Parathyroid adenoma (tissue), 2 donors: ENCODE measurements around the gene HOXA9.

Experiments
- H2AFZ ChIP-seq: fragments of 300-600 bp; sonication (generic); one replicate; pipeline ENCODE4 v1.7.0; 2017; ENCODE audit warnings: antibody characterized with exemption, mild to moderate bottlenecking
- H3K27ac ChIP-seq: fragments of 300-600 bp; sonication (generic); one replicate; pipeline ENCODE4 v1.7.0; 2017
- H3K27me3 ChIP-seq: fragments of 300-600 bp; sonication (generic); one replicate; pipeline ENCODE4 v1.7.0; 2017; ENCODE audit warnings: low read length; ENCODE audit not compliant: control insufficient read depth, insufficient read depth
- H3K36me3 ChIP-seq: fragments of 300-600 bp; sonication (generic); one replicate; pipeline ENCODE4 v1.7.0; 2017; ENCODE audit warnings: low read length; ENCODE audit not compliant: control insufficient read depth, insufficient read depth
- H3K4me1 ChIP-seq: fragments of 300-600 bp; sonication (generic); one replicate; pipeline ENCODE4 v1.7.0; 2017; ENCODE audit warnings: control low read depth
- H3K4me2 ChIP-seq: fragments of 300-600 bp; sonication (generic); one replicate; pipeline ENCODE4 v1.7.0; 2017; ENCODE audit warnings: low read length
- H3K4me3 ChIP-seq: fragments of 300-600 bp; sonication (generic); one replicate; pipeline ENCODE4 v1.7.0; 2017; ENCODE audit warnings: low read depth, low read length
- H3K79me2 ChIP-seq: fragments of 300-600 bp; sonication (generic); one replicate; pipeline ENCODE4 v1.7.0; 2017; ENCODE audit warnings: control low read depth
- H3K9ac ChIP-seq: fragments of 300-600 bp; sonication (generic); one replicate; pipeline ENCODE4 v1.7.0; 2017; ENCODE audit warnings: mild to moderate bottlenecking
- H3K9me3 ChIP-seq: fragments of 300-600 bp; sonication (generic); one replicate; pipeline ENCODE4 v1.7.0; 2017; ENCODE audit warnings: low read length; ENCODE audit not compliant: control insufficient read depth
- TF ChIP-seq, protein P1 (sequence below): fragments of 300-600 bp; sonication (generic); IDR thresholded peaks from one replicate; pipeline ENCODE4 v1.7.0; 2017; ENCODE audit warnings: antibody characterized with exemption, mild to moderate bottlenecking
- donor health status: primary hyperparathyroidism.

Gene HOXA9

DNA sequence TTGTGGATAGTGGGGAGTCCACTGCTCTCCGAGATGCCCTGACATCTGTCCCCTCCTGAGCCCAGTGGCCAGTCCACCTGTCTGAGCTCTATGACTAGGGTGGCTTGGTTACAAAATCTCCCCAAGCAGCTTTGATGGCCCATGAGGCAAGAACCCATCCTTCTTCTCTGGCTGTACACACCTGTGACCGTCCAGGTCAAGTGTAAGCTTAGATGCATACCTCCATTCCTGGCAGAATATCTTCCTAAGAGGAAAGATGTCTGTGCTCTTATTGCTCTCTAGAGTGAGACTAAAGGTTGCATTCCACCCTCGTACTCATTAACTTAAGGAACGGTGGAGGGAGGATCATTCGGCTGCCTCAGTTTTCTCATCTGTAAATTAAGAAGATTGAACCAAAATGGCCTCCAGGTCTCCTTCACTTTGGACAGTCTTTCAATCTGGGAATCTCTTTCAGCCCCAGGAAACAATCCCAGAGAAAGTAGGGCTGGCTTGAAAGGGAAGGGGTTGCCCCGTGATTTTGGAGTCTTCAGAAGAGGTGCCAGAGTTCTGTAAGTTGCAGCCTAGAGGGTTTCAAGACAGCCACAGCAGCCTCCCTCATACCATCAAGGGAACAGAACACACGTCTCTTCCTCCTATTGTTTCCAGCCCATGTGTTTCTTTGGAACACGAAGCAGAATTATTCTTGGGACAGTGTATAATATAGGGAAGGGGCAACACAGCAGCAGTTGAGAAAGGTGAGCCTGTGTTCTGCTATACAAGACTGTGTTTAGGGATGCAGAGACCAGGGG, 40.2 kb downstream of the HOXA9 start:
- Histone ChIP-seq H3K27me3 (no peaks in the 10 kb centered on the region), H3K36me3 (no peaks in the 10 kb centered on the region), H3K4me2 (peak overlapping the region; percentile 49), H3K27ac (no peak overlapping the region), H3K4me3 (no peak overlapping the region), H3K4me1 (no peaks in the 10 kb centered on the region), H3K9ac (no peak overlapping the region), H3K79me2 (no peaks in the 10 kb centered on the region), H2AFZ (no peak overlapping the region), H3K9me3 (no peaks in the 10 kb centered on the region)
- TF ChIP-seq, protein P1, sequence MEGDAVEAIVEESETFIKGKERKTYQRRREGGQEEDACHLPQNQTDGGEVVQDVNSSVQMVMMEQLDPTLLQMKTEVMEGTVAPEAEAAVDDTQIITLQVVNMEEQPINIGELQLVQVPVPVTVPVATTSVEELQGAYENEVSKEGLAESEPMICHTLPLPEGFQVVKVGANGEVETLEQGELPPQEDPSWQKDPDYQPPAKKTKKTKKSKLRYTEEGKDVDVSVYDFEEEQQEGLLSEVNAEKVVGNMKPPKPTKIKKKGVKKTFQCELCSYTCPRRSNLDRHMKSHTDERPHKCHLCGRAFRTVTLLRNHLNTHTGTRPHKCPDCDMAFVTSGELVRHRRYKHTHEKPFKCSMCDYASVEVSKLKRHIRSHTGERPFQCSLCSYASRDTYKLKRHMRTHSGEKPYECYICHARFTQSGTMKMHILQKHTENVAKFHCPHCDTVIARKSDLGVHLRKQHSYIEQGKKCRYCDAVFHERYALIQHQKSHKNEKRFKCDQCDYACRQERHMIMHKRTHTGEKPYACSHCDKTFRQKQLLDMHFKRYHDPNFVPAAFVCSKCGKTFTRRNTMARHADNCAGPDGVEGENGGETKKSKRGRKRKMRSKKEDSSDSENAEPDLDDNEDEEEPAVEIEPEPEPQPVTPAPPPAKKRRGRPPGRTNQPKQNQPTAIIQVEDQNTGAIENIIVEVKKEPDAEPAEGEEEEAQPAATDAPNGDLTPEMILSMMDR: no peak

DNA sequence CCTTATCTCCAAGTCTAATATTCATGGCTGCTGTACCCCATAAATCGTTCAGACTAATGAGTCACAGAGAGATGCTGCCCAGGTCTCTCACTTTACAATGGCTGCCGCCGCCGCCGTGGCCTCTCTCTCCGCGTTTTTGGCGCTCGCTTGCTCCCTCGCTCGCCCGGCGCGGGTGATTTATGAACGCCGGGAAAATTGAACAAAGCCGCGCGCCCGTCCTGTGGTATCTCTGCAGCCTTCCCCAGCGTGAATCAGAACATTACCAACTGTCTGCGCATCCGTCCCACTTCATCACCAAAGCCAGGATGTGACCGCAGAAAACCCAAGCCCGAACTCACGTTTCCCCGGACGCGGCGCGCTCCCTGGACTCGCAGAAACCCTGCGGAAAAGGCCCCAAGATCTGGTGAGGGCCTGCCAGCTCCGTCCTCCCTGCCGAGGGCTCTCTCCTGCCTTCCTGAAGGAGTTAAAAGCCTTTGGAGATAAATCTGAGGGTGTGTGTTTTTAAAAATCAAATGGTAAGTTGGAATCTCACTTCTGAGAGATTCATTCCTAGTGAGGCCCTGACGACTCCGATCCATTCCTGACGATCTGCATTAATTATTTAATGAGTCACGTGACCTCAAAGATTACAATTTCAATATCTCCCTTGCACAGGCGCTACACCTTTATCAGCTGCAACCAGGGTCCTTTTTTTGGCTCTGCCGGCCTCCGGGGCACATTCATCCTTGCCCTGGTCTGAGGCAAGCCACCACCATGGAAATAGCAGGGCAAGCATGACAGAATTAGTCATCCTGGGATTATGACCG, 41.0 kb downstream of the HOXA9 start:
- Histone ChIP-seq H3K36me3 (no peaks in the 10 kb centered on the region), H3K9ac (no peak overlapping the region), H3K9me3 (no peaks in the 10 kb centered on the region), H3K27ac (no peak overlapping the region), H3K4me1 (no peaks in the 10 kb centered on the region), H3K27me3 (no peaks in the 10 kb centered on the region), H3K4me3 (no peak overlapping the region), H2AFZ (no peak overlapping the region), H3K79me2 (no peaks in the 10 kb centered on the region), H3K4me2 (no peak overlapping the region)
- TF ChIP-seq, protein P1: no peak

DNA sequence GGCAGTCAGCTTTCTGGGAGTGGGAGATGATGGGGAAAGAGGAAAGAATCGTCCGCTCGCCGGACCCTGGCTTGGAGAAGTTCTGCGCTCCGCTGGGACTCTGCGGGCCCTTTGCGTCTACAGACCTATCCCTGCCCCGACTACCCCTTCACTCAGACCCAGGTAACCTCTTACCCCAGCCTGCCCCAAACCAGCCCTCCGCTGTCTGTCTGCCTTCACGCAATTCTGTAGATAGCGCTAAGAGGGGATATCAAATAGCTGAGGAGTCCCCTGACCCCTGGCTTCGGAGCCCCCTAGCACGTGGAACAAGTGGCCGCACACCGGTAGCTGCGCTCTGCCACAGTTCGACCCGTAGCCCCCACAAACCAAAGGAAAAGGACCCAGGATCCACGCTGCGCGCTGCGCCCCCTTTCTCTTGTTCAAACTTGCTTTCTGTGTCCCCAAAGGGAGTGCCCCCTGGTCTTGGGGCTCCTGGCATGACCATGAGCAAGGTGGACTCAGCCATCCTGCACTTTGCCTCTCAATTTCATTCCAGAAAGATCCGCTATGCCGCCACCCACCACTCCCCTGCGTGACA, 41.8 kb downstream of the HOXA9 start:
- no peaks in the 10 kb centered on the region for H3K4me1 ChIP-seq
- no peak overlapping the region for H3K4me3 ChIP-seq
- no peak overlapping the region for H3K9ac ChIP-seq
- no peaks in the 10 kb centered on the region for H3K36me3 ChIP-seq
- no peaks in the 10 kb centered on the region for H3K9me3 ChIP-seq
- TF ChIP-seq, protein P1: no peak
- H2AFZ ChIP-seq: no peak overlapping the region
- no peak overlapping the region for H3K27ac ChIP-seq
- no peak overlapping the region for H3K4me2 ChIP-seq
- no peaks in the 10 kb centered on the region for H3K27me3 ChIP-seq
- no peaks in the 10 kb centered on the region for H3K79me2 ChIP-seq

DNA sequence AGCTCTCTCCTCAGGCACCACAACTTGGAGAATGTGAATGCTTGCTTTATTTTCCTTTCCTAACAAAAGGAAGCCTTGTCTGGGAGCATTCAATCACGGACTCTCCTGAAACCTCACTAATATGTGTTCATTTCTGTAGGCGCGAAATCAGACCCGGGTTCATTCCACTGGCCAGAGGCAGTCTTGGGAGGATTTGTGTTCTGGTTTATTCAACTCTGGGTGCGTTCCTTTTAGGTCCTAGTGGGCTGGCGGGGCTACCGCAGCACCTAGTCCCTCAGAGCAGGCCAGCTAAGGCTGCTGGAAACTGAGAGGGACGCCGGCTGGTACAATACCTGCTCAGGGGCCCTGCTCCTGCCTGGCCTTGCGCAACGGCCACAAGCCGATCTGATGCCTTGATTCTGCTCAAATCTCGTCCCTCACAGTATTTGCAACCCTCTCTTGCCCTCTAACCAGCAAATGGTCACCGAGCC, 42.3 kb downstream of the HOXA9 start:
- Histone ChIP-seq H2AFZ (no peak overlapping the region), H3K4me2 (no peak overlapping the region), H3K36me3 (no peaks in the 10 kb centered on the region), H3K4me3 (no peak overlapping the region), H3K9ac (no peak overlapping the region), H3K9me3 (no peaks in the 10 kb centered on the region), H3K27ac (no peak overlapping the region), H3K79me2 (no peaks in the 10 kb centered on the region), H3K27me3 (no peaks in the 10 kb centered on the region), H3K4me1 (no peaks in the 10 kb centered on the region)
- TF ChIP-seq, protein P1: no peak
